Right kidney (tissue), 1 donor: Measurements from ENCODE around the gene TAF3.
A peak's percentile ranks its signal among the peaks of the same experiment; 100 is the strongest.

Source experiments
- DNase-seq: peaks from one replicate; pipeline ENCODE4 v3.0.0-alpha.2; 2016

TAF3 gene

GRCh38 chr10:8048281-8049008 is 230.1 kb downstream of the TAF3 start:
- DNase-seq: no peak

GRCh38 chr10:8049045-8049864 is 230.9 kb downstream of the TAF3 start:
- DNase-seq: peak; percentile 72

DNA sequence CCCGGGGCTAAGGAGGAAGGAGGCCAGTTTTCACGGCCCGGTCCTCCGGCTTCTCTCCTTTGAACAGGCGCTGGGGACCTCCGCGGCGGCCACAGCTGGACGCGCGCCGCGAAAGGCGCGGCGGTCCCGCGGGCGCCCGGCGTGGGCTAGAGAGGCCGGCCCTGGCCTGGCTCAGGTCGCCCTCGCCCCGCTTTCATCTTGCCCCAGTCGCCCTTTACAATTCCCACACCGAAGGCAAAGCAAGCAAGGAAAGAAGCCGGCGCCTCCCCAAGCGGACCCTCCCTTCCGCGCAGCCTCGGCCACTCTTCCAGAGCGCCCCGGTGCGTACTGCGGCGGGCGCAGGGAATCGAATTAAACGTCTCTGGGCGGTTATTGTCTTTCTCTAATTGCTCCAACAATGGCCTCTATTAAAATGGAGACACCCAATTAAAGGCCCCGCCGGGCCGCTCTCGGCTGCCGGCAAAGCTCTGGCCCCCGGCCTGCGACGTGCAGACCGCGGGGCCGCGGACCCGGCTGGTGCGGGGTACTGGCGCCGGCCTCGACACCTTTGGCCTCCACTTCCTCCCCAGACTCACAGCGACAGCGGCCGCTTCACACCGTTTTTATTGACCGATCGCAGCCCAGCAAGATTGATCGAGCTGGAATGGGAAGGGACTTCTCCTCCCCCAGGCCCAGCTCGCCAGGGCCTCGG is 231.7 kb downstream of the TAF3 start:
- peak; percentile 84 for DNase-seq

DNA sequence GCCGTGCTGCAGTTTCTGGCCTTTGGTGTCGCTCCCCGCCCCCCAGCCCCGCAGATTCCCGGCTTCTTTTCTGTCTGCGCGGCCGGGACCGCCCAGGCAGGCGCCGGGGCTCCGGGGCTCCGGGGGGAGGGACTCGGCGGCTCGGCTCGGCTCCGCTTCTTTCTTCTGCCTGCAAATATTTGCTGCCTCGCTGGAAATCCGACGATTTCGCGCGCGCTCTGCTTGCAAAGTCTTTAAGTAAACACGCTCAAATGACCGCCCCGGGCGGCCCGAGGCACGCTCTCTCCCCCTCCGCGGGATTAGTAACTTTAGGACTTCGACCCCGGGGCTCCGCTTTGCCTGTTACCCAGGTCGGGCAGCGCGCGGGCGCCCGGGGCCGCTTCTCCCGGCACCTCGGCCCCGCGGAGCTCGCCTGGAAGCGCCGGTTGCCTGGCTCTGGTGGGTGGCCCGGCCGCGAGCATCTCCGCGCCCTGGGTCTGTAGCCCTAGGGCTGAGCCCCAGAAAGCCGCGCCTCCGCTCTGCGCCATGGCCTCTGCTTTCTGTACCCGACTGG is 232.3 kb downstream of the TAF3 start:
- DNase-seq: no peak

- DNase-seq: peak; percentile 75
Observed at GRCh38 chr10:8051109-8051821, 233.0 kb downstream of the TAF3 start.

DNA sequence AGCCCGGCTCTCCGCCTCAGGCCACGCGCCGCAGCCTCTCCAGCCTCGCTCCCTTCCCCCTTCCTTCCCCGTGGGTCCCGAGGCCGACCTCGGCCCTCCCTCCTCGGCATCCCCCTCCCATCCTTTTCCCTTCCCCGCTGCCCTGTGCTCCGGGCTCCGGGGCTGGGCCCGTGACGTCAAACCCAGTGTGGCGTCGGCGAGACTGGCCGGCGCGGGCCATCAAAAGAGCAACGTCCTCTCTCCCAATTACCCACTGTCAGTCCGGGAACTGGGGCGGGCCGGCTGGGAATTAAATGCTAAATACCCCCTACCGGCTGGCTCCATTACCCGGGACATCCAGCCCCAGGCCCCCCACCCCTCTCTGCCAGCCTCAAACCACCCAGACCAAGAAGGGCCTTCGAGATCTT is 233.5 kb downstream of the TAF3 start:
- peak; percentile 71 for DNase-seq

DNA sequence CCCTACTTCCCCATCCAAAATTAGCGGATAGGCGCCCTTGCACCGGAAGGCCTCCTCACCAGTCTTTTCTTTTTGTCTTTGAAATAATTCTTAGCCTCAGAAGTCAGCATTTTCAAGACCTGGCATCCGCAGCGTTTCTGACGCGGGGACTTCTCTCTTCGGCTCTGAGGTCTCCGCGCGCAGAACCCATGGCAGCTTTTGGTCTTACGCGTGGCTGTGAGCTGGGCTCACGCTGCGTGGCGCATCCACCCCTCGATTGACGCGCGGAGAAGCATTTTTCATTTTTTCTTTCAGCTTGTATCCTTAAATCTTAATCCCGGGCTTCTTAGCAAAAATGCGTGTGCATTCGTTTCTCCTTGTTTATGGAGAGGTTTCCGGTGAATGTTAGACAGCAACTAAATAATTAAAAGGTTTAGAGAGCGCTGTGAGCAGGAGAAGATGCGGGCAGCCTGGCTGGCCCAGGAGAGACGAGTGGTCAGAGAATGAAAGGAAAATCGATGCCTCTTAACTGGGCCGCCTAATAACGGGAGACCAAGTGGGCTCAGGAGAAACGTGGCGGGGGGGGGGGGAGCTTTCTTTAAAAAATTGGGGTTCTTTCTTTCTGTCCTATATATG is 234.1 kb downstream of the TAF3 start:
- DNase-seq: peak; percentile 67

GRCh38 chr10:8052956-8053445 is 234.7 kb downstream of the TAF3 start:
- peak; percentile 81 for DNase-seq

- peak; percentile 85 for DNase-seq
Observed at GRCh38 chr10:8053446-8054243, 235.3 kb downstream of the TAF3 start.

DNA sequence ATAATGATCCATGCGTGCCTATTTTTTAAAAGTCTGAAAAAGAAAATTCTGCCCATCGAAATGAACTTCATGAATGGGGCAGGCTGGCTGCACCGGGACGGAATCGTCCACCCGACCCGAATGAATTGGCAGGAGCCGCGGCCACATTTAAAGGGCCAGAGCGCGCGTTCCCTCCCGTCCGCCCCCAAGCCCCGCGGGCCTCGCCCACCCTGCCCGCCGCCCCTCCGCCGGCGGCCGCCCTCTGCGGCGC is 235.9 kb downstream of the TAF3 start:
- DNase-seq: no peak

DNA sequence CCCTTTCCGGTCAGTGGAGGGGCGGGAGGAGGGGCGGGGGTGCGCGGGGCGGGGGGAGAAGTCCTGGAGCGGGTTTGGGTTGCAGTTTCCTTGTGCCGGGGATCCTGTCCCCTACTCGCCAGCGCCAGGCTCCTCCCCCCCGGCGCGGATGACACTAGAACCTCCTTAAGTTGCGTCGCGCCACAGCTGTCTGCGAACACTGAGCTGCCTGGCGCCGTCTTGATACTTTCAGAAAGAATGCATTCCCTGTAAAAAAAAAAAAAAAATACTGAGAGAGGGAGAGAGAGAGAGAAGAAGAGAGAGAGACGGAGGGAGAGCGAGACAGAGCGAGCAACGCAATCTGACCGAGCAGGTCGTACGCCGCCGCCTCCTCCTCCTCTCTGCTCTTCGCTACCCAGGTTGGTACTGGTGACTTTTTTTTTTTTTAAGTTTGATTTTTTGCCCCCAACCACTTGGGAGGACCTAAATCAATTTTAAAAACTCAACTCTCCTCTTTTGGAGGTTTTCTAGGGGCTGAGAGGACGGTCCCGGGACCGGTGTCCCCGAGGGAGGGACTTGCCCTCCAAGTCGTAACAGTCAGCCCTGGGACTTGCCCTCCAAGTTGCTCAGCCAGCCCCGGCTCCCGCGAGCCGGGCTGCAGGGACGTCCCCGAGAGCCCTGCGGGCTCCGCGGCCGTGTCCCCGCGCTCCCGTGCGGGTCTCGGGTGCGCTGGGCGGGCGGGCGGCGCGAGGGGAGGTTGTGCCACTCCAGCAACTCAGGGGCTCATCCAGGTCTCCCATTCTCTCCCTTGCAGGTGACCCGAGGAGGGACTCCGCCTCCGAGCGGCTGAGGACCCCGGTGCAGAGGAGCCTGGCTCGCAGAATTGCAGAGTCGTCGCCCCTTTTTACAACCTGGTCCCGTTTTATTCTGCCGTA is 236.4 kb downstream of the TAF3 start, which contains the start of gene GATA3:
Gene GATA3, plus strand, starts transcription at position 195 of the 914 bp plus-strand sequence. CDS start 968 bp downstream, outside the sequence.
- peak; percentile 73 for DNase-seq

- DNase-seq: peak; percentile 76
Observed at GRCh38 chr10:8055420-8056349, 237.4 kb downstream of the TAF3 start.

DNA sequence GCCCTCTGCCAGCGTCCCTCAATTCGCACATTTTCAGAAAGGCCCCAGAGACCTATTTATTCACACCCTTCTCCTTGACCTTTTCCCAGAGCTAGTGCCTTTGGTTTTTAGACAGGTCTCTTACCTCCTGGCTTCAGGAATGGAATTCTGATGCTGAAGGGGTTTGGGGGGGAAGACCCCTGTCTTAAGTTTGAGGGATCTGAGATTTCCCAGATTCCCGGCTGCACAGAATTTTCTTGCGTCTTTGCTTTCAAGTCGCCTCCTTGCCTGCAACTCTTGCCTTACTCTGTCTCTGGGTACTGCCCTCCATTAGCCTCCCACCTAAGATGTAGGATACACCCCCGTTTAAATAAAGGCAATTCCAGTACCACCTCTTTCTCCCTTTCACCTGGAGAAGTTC is 238.1 kb downstream of the TAF3 start:
- DNase-seq: no peak

DNA sequence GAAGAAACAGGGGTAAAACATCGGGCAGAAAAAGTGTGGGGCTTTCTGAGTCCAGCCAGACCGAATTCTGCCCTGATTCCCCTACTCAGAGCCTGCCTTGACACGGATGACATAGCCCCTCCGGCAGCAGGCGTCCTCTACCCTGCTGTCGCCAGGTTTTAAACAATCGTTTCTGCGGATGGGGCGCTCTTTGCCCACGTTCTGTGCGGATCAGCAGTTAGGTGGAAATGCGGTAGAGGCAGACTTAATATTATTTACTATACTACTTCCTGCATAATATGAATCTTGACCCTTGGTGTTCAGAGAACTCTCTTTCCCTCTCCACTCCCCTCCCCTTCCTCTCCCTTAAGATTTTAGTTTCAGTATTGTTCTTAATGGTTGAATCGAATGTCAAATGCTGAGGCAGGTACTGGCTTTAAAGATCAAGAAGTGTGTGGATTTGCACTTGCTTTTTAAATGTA is 238.6 kb downstream of the TAF3 start:
- DNase-seq: peak; percentile 45

- DNase-seq: peak; percentile 54
Observed at GRCh38 chr10:8057636-8058273, 239.4 kb downstream of the TAF3 start.

- DNase-seq: peak; percentile 41
Observed at GRCh38 chr10:8058274-8059111, 240.2 kb downstream of the TAF3 start.
